NCI-H2227 (cell line): Measurements from ENCODE around the gene MIB1.

ENCODE experiments used
- DNase-seq: peaks from one replicate; lab custom pipeline; 2025; ENCODE audit not compliant: unreplicated experiment; lab: John Stamatoyannopoulos, UW

The MIB1 gene

DNA sequence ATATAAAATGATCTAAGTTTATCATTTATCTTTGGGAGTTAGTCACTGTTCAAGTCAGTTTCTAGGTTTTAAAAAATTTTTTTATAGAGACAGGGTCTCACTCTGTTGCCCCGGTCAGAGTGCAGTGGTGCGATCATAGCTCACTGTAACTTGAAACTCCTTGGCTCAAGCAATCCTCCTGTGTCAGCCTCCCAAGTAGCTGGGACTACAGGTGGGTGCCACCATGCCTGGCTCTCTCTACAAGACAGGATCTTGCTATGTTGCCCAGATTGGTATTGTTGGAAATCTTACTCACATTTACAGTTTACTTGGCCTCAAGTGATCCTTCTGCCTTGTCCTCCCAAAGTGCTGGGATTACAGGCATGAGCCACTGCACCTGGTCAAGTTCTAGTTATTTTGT lies 74.5 kb downstream of the MIB1 start:
- no peak for DNase-seq

DNA sequence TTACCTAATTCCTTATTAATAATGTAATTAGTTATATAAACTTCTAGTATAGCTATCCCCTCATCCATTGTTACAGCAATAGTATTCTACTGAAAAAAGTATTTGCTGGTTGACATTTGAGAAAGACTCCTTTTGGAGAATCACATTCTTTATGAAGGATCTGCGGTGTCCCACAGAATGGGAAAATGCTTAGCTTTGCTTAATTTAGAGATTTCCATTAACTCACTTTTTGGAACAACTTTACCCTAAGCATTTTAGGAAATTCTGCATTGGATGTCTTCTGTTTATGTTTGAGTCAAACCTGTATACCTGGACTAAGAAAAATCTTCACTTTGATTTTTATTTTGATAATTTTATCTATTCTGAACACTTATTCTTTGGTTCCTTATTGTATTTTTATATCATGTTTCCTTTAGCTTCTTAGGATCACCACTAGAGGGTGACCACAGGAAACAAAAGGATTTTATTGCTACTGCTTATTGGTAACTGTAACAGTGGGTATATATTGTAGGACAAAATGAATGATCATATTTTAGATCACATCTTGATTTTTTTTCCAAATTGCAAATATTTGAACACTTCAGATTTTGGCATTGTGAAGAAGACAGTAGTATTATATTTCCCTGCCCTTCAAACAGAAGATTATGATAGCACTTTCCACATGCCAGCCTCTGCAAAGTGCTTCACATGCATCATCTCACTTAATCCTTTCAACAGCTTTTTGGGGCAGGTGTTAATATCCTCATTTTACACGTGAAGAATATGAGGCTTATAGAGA lies 79.6 kb downstream of the MIB1 start:
- DNase-seq, result no peak

DNA sequence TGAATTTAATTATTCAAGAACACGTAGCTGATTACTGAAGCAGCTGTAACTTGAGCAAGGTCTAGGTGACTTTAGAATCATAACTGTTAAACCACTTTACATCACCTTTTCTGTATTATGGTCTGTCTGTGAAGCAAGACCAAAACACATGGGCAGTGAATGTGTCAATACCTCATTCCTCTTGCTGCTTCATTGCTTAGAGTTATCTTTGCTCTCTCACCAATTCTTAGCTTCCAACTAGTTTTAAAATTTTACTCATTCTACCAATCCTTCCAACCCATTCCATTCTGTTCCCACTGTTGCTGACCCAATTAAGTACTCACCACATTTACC lies 80.2 kb downstream of the MIB1 start:
- DNase-seq, result no peak

DNA sequence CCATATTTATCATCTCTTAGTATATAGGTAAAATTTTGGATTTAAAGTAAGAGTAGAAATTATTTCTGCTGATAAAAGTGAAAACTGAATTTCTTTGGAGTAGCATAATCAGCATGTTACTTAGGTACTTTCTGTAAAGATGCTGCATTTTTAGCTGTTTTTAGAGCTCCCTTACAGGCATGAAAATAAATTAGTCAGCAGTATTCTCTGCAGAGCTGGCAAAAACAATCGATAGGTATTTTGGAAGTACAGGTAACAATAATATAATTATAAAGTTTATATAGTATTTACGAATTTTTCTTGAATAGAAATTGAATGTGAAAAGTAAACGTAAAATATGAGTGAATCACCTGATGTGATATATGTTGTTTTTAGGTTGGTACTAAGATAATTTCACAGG lies 83.3 kb downstream of the MIB1 start:
- DNase-seq, result no peak

DNA sequence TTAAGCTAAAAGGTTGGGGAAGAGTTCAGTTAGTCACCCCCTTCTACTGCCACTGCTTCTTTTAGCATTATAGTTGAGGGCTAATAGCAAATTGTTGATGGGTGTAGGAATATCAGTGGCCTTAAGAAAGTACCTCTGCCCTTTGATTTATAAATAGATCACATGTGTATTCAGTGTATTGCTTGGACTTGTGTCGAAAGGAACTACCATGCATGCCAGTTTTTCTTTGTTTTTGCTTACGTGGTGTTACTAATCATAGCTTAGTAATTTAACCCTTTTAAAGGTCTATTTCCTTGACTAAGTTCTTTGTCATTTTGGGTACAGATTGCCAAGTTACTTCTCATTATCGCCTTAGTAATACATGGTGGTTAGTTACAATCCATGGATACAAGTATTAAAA lies 85.6 kb downstream of the MIB1 start:
- no peak for DNase-seq

DNA sequence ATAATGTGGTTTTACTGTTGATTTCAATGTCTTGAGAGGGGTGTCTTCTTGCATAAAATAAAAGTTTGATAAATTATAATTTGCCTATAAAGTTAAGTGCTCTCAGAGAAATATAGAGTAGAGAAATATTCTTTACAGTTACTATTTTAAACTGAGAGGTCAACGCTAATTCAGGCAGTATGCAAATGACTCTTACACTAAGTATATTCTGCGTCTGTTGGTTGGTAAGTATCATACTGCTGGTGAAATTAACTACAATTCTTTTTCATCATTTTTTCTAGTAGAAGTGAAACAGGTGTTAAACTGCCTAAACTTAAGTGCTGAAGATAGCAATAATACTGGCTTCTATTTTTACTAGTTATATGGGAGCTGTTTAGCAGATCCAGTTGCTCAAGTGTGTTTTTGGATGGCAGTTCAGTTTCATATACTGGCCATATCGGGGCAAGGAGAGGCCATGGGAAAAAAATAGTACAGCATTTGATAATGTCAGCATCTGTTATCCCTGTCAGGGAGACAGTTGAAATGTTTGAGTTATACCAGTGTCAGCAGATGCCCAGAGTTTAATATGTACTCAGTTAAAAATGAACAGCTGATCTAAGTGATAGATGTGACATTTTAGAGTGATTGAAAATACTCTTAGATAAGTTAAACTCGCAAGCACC lies 86.2 kb downstream of the MIB1 start:
- no peak for DNase-seq

DNA sequence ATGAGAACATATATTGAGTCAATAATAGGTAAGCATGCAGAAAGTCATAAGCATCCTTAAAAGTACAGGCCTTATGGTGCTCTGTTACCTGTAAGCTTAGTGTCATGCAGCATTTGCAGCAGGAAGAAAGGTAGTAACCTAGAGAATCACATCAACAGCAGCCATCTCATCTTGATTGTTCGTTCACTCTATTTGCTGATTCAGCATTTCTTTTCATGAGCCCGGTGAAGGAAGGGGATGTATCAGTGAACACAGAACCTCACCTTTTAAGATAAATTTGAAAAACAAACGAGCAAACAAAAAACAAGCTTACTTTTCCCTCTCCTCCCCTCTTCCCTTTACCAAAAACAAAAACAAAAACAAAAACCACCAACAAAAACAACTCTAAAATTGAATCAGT lies 89.9 kb downstream of the MIB1 start:
- no peak for DNase-seq

DNA sequence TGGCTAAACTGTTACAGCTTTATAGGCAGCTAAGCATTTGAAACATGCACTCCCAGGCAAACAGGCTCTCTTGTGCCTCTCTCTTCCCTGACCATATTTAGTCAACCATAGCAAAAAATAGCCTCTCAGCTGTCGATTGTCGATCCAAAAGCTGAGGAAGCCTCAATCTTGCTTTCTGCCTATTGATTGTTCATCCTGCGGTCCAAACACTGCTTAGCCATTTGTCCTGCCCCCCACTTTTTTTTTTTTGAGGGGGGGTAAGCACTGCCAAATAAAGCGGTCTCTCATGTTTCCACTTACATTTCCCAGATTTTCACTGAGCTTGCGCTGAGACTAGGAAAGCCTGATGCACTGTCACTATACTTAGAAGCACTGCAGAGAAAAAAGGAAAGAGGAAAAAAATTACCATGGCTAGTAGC lies 90.8 kb downstream of the MIB1 start:
- DNase-seq, result no peak

DNA sequence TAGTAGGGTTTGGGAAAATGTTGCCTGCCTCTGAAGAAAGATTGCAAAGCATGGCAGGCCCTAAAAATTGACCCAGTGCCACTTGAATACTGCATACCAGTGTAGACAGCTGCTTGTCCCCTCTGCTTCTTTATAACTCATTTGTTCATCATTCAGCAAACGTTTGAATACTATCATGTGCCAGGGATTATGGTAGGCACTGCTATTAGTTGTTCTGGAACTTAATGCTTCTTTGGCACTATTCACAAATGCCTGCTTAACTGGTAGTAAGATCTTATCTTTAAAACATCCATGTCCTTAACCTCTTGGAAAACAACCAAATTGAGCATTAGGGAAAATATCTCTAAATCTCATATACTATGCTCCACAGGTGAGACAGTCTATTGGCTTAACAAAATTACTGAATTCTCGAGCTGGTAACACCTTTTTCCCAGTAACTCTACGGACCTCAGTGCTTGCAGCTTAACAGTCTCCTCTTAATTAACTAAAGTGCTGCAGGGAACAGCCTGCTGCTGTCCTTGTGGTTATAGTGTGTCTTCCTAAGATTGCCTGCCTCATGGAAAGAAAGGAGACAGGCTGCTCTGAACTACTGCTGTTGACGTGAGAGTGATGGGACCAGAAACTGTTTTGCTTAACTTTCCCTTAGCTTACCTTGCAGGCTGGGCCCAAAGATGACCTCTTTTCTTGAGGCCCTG lies 93.2 kb downstream of the MIB1 start:
- no peak for DNase-seq

DNA sequence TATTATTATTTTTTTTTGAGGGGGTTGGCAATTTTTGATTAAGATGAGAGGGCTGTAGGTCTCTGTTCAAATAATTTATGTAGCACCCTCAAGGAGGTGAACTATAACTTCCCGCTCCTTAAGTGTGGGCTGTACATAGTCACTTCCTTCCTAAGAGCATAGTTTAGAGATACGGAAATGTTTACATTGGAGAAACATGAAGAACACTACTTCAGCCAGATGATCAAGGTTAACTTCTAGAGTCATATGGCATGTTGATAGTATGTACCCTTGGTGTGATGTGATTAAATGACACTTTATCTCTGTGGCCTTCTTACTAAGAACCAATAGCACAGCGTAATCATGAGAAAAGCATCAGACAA lies 93.7 kb downstream of the MIB1 start:
- no peak for DNase-seq

DNA sequence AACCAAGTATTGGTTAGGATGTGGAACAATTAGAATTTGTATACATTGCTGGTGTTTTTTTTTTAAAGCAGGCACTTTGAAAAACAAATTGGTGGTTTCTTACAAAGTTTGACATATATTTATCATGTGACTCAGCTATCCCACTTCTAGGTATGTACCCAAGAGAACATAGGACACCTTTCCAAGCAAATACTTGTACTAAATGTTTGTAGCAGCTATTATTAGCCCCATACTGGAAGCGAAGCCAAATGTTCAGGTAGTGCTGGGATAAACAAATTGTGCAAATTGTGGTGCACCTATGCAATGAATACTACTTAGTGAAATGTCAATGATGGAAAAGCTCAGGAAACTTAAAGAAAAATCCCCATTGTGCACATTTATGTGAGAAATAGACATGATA lies 101.0 kb downstream of the MIB1 start:
- DNase-seq, result no peak

DNA sequence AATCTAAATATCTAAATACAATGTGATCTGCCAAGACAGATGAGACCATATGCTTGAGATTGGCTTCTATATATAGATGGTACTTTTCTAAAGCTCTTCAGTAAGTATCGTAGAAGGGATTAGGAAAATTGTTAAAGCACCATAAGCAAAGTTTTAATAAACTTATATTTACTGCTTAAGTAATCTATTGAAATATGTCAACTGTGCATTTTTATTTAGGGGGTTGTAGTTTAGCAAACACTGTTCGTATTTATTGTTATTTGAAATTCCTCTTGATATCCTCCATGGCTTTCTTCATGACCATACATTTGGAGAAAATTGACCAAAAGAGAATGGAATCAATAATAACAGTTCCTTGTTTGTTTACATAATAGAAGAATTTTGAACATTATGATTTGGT lies 102.7 kb downstream of the MIB1 start:
- DNase-seq, result no peak

DNA sequence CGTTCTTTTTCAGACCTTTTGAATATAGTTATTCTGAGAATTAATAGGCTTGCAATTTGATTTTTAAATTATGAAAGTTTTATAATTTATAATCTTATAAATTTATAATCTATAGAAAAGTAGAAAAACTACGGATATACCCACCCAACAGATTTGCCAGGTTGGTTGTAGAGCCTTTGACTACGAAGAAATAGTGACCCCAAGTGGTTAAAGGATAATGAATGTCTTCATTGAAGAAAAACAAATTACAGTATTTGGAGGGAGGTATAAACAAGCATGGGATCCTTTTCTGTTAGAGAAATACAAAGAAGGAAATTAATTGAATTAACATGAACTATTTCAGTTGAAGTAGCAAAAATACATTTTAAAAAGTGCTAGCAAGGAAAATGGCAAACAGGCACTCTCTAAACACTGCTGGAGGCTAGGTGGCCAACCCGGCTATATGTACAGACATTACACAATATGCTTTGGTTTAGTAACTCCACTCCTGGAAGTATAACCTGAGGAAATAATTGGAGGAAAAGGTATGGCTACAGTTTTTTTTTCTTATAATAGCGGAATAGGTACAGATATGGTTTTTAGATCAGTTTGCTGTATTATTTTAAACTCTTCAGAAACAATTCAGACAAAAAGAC lies 110.9 kb downstream of the MIB1 start:
- no peak for DNase-seq

DNA sequence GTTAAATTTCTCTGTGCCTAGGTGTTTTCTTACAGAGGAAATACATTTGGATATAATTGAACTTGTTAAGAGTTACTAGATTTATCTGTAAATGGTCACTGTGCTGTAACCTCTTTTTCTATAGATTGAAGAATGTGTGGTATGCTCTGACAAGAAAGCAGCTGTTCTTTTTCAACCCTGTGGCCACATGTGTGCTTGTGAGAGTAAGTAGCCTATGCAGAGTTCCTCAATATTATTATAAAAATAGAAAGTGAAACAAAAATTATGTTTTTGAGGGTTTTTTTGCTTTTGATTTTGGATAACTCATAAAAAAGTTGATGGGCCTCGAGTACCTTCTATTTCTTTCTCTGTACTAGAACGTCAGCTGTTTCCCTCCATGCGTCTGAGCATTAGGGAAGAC lies 112.4 kb downstream of the MIB1 start:
- DNase-seq, result no peak

DNA sequence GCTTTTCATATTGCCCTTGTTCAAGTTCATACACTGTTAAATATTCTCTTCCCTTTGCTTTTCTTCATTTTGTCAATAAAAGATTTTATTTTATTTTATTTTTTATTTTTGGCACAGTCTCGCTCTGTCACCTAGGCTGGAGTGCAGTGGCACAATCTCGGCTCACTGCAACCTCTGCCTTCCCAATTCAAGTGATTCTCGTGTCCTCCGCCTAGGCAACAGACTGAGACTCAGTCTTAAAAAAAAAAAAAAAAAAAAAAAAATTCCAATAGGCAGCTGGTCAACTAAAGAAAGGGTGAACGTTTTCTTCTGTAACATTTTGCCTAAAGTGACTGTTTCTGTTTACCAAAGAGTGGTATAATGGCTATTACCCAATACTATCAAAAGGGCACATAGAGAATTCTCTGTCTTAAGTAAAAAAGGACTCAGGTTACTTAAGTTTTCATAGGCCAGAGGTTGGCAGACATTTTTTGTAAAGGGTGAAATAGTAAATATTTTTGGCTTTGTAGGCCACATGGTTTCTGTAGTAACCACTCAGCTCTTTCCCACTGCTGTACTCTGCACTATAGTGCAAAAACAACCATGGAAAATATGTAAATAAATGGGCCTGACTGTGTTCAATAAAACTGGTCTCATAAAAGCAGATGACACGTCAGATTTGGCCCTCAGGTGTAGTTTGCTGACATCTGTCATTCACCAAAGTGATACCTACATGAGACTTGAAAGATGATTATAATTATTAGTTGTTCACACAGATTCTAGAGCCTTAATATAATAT lies 113.4 kb downstream of the MIB1 start:
- DNase-seq, result no peak

DNA sequence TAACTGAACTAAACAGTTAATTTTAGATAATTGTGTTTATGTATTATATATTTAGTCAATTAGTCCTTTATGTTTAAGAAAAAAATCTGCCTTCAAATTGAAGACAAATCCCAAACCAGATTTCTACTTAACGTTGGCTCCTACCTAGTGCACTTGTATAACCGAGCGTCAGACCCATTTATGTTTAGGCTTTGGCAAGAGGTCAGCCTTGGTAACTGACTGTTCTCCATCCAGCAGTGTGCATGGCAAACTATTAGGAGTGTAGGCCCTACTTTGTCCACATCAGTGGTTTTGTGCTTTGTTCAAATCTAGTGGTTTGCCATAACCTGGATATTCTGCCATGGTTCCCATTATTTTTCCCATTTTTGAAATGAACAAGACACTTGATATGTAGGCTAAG lies 114.8 kb downstream of the MIB1 start:
- no peak for DNase-seq

DNA sequence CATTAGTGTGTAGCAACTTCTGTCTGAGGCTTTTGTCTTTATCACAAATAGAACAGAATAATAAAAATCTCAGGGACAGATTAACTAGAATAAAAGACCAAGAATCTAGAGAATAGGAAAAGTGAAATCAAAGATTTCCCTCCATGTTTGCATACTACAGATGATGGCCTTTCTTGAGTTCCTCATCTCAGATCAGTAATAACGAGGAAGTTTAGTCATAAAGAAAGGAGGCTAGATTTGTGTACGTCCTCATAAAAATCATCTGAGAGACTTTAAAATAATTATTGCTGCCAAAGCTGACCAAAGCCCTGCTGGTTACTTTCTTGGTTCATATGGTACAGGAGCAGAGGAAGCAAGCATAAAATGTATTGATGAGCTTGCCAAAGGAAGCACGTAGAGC lies 117.3 kb downstream of the MIB1 start:
- DNase-seq, result no peak

DNA sequence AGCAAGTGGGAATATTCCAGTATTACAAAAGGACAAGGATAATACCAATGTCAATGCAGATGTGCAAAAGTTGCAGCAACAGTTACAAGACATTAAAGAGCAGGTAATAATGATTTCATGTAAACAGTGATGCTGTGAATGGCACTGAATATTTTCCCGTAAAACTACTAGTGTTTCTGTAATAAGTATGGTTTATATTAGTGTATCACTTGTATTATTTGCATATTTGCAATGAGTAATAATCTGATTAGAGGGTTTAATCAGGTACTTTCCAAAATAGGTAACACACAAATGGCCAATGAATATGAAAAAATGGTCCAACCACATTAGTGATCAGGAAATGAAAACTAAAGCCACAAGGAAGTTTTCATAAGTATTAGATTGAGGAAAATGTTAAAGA lies 118.0 kb downstream of the MIB1 start:
- DNase-seq, result no peak

DNA sequence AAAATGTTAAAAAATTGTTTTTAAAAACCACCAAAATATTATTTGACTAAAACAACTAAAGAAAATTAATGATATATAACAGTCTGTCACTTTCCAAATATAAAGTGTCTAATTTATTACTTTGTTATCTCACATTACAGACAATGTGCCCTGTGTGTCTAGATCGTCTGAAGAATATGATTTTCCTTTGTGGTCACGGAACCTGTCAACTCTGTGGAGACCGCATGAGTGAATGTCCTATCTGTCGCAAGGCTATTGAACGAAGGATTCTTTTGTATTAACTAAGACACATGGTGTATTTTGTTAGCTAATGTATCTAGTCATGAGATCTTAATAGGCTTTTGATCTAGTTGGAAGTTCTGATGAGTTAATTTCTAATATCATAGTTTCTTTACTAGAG lies 123.8 kb downstream of the MIB1 start:
- no peak for DNase-seq

DNA sequence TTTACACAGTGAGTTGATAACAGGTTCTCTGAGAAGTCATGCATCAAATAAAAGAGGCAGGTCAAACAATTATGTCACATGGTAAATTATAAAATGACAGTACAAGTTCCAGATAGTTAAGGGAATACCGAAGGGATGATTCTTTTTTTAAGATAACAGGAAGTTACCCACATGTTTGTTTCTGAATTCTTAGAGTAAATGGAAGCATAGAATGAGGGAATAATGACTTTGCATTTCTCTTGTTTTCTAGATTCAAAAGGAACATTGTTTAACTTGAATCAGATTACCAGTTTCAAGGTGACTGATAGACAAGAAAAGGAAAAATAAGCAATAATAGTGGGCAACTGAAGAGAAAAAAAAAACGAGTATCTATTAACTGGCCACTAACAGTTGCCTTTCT lies 124.5 kb downstream of the MIB1 start:
- no peak for DNase-seq

DNA sequence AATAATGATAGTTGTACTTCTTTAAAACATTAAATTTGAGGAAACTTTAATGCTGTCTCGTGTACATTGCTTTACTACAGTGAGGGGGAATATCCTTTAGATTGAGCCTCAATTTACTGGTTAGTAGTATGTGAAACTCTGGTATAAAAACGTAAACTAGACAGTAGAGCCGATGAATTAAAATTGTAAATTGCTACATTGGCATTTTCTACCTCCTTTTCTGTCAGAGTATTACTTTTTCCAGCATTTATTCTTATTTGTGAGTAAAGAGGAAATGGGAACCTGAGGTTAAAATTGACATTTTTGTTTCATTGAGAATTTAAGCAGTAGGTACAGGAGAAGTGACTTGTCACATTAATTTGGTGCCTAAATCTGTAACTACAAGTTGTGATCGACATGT lies 128.2 kb downstream of the MIB1 start:
- no peak for DNase-seq
